Measurements from ENCODE around the gene GLRX3. TPM values are rescaled to one million over a fixed set of nuclear protein-coding genes. Genes with fewer than 3 reads are reported as not detected.

GLRX3 gene
- total RNA-seq, 4 donors from 2014 or later: 44.9 to 61.4 (median 53.3) TPM

DNA sequence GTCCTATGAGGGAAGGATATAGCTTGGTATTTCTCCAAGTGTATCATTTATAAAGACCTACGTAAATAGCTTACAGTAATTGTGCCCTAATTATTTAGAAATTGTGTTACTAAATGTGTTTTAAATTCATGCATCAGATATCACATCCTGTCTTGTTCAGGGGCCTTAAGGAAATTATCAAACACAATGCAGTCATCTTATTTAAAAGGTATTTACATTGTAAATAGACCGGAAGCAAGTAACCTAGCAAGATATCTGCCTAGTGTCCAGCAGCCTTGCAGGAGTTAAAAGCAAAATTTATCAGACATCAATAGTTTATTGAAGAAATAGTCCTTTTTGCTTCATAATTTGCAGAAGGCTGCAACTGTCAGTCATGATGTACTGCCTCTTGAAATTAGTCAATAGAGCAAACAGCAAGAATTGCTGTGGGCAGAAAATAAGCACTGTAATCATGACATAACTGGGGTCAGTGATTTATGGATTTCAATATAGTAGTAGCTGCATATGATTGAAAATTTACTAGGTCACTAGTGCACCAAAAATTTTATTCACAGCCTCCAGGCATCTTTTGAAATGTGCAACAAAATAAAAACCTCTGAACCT lies 23.1 kb downstream of the GLRX3 start:
- TF ChIP-seq, protein P1, sequence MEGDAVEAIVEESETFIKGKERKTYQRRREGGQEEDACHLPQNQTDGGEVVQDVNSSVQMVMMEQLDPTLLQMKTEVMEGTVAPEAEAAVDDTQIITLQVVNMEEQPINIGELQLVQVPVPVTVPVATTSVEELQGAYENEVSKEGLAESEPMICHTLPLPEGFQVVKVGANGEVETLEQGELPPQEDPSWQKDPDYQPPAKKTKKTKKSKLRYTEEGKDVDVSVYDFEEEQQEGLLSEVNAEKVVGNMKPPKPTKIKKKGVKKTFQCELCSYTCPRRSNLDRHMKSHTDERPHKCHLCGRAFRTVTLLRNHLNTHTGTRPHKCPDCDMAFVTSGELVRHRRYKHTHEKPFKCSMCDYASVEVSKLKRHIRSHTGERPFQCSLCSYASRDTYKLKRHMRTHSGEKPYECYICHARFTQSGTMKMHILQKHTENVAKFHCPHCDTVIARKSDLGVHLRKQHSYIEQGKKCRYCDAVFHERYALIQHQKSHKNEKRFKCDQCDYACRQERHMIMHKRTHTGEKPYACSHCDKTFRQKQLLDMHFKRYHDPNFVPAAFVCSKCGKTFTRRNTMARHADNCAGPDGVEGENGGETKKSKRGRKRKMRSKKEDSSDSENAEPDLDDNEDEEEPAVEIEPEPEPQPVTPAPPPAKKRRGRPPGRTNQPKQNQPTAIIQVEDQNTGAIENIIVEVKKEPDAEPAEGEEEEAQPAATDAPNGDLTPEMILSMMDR (IDR thresholded peaks at IDR 0.05): no peak
- TF ChIP-seq POLR2AphosphoS5 (IDR thresholded peaks at IDR 0.05): no peak
- no peak for TF ChIP-seq EP300 (IDR thresholded peaks at IDR 0.05)
- no peak for TF ChIP-seq POLR2A (IDR thresholded peaks at IDR 0.05; ENCODE audit: low read depth)
- peaks cover 0 to 7% (median 2%) of the 10 kb centered on the region in 4 donors for H3K4me1 ChIP-seq
- H3K9me3 ChIP-seq: no peaks in the 10 kb centered on the region
- H3K27me3 ChIP-seq: no peaks in the 10 kb centered on the region
- intact Hi-C loops (cut with DNase I): no loop called here
- DNase-seq (ENCODE audit: extremely low spot score): no peak
- no peak overlapping the region for H3K27ac ChIP-seq (replicated peaks in 1 of 4)
- 86% methylated on average over 2 of the region's 2 CpGs for WGBS
- H3K4me3 ChIP-seq: no peak overlapping the region
- H3K36me3 ChIP-seq: peaks cover 21 to 55% (median 31%) of the 10 kb centered on the region in 4 donors

DNA sequence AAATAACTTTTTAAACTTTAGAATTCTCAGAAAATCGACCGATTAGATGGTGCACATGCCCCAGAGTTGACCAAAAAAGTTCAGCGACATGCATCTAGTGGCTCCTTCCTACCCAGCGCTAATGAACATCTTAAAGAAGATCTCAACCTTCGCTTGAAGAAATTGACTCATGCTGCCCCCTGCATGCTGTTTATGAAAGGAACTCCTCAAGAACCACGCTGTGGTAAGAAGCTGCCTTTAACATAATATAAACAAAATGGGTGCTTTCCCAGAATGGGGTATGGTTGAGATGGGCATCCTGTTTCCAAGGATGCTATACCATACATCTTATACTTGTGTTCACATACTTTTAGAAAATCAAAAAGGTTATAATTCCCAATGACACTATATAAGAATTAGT lies 24.6 kb downstream of the GLRX3 start:
- intact Hi-C loops (cut with DNase I): no loop called here
- no peaks in the 10 kb centered on the region for H3K27me3 ChIP-seq
- no peak for DNase-seq (ENCODE audit: extremely low spot score)
- H3K9me3 ChIP-seq: no peaks in the 10 kb centered on the region
- WGBS: 85% methylated on average over 6 of the region's 6 CpGs
- H3K4me3 ChIP-seq: no peak overlapping the region
- H3K27ac ChIP-seq (replicated peaks in 1 of 4): no peak overlapping the region
- TF ChIP-seq EP300 (IDR thresholded peaks at IDR 0.05) (no peak), POLR2A (IDR thresholded peaks at IDR 0.05; ENCODE audit: low read depth) (no peak), POLR2AphosphoS5 (IDR thresholded peaks at IDR 0.05) (no peak)
- TF ChIP-seq, protein P1 (IDR thresholded peaks at IDR 0.05): no peak
- peaks cover 21 to 63% (median 35%) of the 10 kb centered on the region in 4 donors for H3K36me3 ChIP-seq
- peaks cover 0 to 4% (median 0%) of the 10 kb centered on the region in 4 donors for H3K4me1 ChIP-seq

GRCh38 chr10:130161331-130161730 lies 25.1 kb downstream of the GLRX3 start:
- H3K4me1 ChIP-seq: no peaks in the 10 kb centered on the region
- intact Hi-C loops (cut with DNase I): no loop called here
- H3K4me3 ChIP-seq: no peak overlapping the region
- TF ChIP-seq POLR2A (IDR thresholded peaks at IDR 0.05; ENCODE audit: low read depth) (no peak), EP300 (IDR thresholded peaks at IDR 0.05) (no peak), POLR2AphosphoS5 (IDR thresholded peaks at IDR 0.05) (no peak)
- TF ChIP-seq, protein P1 (IDR thresholded peaks at IDR 0.05): no peak
- H3K27me3 ChIP-seq: no peaks in the 10 kb centered on the region
- H3K36me3 ChIP-seq: peaks cover 21 to 63% (median 38%) of the 10 kb centered on the region in 4 donors
- no peaks in the 10 kb centered on the region for H3K9me3 ChIP-seq
- H3K27ac ChIP-seq (replicated peaks in 1 of 4): no peak overlapping the region
- DNase-seq (ENCODE audit: extremely low spot score): no peak
- WGBS: 92% methylated on average over 2 of the region's 2 CpGs

GRCh38 chr10:130167193-130167592 lies 31.0 kb downstream of the GLRX3 start:
- Histone ChIP-seq H3K4me1 (no peaks in the 10 kb centered on the region), H3K4me3 (no peak overlapping the region), H3K36me3 (peaks cover 28 to 91% (median 64%) of the 10 kb centered on the region in 4 donors), H3K27me3 (no peaks in the 10 kb centered on the region), H3K9me3 (no peaks in the 10 kb centered on the region), H3K27ac (replicated peaks in 1 of 4) (no peak overlapping the region)
- WGBS: 92% methylated on average over 7 of the region's 7 CpGs
- TF ChIP-seq EP300 (IDR thresholded peaks at IDR 0.05) (no peak), POLR2A (IDR thresholded peaks at IDR 0.05; ENCODE audit: low read depth) (no peak)
- TF ChIP-seq, protein P1 (IDR thresholded peaks at IDR 0.05): no peak
- DNase-seq (ENCODE audit: extremely low spot score): no peak
- intact Hi-C loops (cut with DNase I): no loop called here

GRCh38 chr10:130167707-130168106 lies 31.5 kb downstream of the GLRX3 start:
- Histone ChIP-seq H3K27me3 (no peaks in the 10 kb centered on the region), H3K4me3 (no peak overlapping the region), H3K36me3 (peaks cover 25 to 91% (median 64%) of the 10 kb centered on the region in 4 donors), H3K4me1 (no peaks in the 10 kb centered on the region), H3K27ac (replicated peaks in 1 of 4) (no peak overlapping the region), H3K9me3 (no peaks in the 10 kb centered on the region)
- WGBS: 83% methylated on average over 7 of the region's 7 CpGs
- DNase-seq (ENCODE audit: extremely low spot score): no peak
- no peak for TF ChIP-seq EP300 (IDR thresholded peaks at IDR 0.05)
- TF ChIP-seq POLR2AphosphoS5 (IDR thresholded peaks at IDR 0.05): no peak
- TF ChIP-seq, protein P1 (IDR thresholded peaks at IDR 0.05): no peak
- no peak for TF ChIP-seq POLR2A (IDR thresholded peaks at IDR 0.05; ENCODE audit: low read depth)
- intact Hi-C loops (cut with DNase I): no loop called here

All from esophagus muscularis mucosa (tissue), 4 donors.